HEK293 (cell line): ENCODE results near the gene BLMH.

Experiments used
- CTCF ChIP-seq: fragments of 450-650 bp; formaldehyde crosslinking; IDR thresholded peaks from 2 replicates; pipeline ENCODE4 v1.5.1; 2016; ENCODE audit warnings: missing biosample characterization, missing genetic modification characterization
- GLI2 ChIP-seq: fragments of 450-650 bp; formaldehyde crosslinking; IDR thresholded peaks from 2 replicates; pipeline ENCODE4; 2017; ENCODE audit warnings: missing biosample characterization, missing genetic modification characterization, low read depth, borderline replicate concordance
- HOXA7 ChIP-seq: sonication (generic); formaldehyde crosslinking; IDR thresholded peaks from 2 replicates; pipeline ENCODE4 v1.8.1; 2022; ENCODE audit warnings: missing genetic modification reagents, borderline replicate concordance
- KLF10 ChIP-seq: fragments of 450-650 bp; IDR thresholded peaks from 2 replicates; pipeline ENCODE4 v1.5.1; 2018; ENCODE audit warnings: missing biosample characterization, mild to moderate bottlenecking, missing genetic modification characterization
- ZBTB1 ChIP-seq: fragments of 450-650 bp; formaldehyde crosslinking; IDR thresholded peaks from 2 replicates; pipeline ENCODE4 v1.5.1; 2016; ENCODE audit warnings: missing biosample characterization, missing genetic modification characterization
- ZFHX2 ChIP-seq: fragments of 450-650 bp; formaldehyde crosslinking; conservative IDR thresholded peaks from 2 replicates; pipeline ENCODE4 v1.5.1; 2016; ENCODE audit warnings: missing biosample characterization, missing genetic modification characterization
- ZNF138 ChIP-seq: fragments of 450-650 bp; formaldehyde crosslinking; IDR thresholded peaks from 2 replicates; pipeline ENCODE4 v1.5.1; 2016; ENCODE audit warnings: missing biosample characterization, missing genetic modification characterization, borderline replicate concordance
- ZNF140 ChIP-seq: fragments of 450-650 bp; formaldehyde crosslinking; IDR thresholded peaks from 2 replicates; pipeline ENCODE4 v1.5.1; 2016; ENCODE audit warnings: missing biosample characterization, missing genetic modification characterization
- TF ChIP-seq, protein P1 (sequence below): fragments of 450-650 bp; formaldehyde crosslinking; IDR thresholded peaks from 2 replicates; pipeline ENCODE4 v1.5.1; 2016; ENCODE audit warnings: missing biosample characterization, missing genetic modification characterization
- TF ChIP-seq, protein P2 (sequence below): fragments of 450-650 bp; formaldehyde crosslinking; conservative IDR thresholded peaks from 2 replicates; pipeline ENCODE4 v1.5.1; 2016; ENCODE audit warnings: low read depth, missing biosample characterization, missing genetic modification characterization
- TF ChIP-seq, protein P3 (sequence below): fragments of 450-650 bp; formaldehyde crosslinking; conservative IDR thresholded peaks from 2 replicates; pipeline ENCODE4 v1.5.1; 2016; ENCODE audit warnings: low read depth, missing biosample characterization, missing genetic modification characterization

GRCh38 chr17:30271102-30271501 is 20.6 kb downstream of the BLMH start:
- TF ChIP-seq ZFHX2 (tag by site-specific recombination): no peak
- TF ChIP-seq, protein P1, sequence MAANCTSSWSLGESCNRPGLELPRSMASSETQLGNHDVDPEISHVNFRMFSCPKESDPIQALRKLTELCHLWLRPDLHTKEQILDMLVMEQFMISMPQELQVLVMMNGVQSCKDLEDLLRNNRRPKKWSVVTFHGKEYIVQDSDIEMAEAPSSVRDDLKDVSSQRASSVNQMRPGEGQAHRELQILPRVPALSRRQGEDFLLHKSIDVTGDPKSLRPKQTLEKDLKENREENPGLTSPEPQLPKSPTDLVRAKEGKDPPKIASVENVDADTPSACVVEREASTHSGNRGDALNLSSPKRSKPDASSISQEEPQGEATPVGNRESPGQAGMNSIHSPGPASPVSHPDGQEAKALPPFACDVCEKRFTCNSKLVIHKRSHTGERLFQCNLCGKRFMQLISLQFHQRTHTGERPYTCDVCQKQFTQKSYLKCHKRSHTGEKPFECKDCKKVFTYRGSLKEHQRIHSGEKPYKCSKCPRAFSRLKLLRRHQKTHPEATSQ (tag by site-specific recombination): no peak
- no peak for TF ChIP-seq KLF10 (tag by site-specific recombination)
- TF ChIP-seq CTCF: no peak
- TF ChIP-seq, protein P2, sequence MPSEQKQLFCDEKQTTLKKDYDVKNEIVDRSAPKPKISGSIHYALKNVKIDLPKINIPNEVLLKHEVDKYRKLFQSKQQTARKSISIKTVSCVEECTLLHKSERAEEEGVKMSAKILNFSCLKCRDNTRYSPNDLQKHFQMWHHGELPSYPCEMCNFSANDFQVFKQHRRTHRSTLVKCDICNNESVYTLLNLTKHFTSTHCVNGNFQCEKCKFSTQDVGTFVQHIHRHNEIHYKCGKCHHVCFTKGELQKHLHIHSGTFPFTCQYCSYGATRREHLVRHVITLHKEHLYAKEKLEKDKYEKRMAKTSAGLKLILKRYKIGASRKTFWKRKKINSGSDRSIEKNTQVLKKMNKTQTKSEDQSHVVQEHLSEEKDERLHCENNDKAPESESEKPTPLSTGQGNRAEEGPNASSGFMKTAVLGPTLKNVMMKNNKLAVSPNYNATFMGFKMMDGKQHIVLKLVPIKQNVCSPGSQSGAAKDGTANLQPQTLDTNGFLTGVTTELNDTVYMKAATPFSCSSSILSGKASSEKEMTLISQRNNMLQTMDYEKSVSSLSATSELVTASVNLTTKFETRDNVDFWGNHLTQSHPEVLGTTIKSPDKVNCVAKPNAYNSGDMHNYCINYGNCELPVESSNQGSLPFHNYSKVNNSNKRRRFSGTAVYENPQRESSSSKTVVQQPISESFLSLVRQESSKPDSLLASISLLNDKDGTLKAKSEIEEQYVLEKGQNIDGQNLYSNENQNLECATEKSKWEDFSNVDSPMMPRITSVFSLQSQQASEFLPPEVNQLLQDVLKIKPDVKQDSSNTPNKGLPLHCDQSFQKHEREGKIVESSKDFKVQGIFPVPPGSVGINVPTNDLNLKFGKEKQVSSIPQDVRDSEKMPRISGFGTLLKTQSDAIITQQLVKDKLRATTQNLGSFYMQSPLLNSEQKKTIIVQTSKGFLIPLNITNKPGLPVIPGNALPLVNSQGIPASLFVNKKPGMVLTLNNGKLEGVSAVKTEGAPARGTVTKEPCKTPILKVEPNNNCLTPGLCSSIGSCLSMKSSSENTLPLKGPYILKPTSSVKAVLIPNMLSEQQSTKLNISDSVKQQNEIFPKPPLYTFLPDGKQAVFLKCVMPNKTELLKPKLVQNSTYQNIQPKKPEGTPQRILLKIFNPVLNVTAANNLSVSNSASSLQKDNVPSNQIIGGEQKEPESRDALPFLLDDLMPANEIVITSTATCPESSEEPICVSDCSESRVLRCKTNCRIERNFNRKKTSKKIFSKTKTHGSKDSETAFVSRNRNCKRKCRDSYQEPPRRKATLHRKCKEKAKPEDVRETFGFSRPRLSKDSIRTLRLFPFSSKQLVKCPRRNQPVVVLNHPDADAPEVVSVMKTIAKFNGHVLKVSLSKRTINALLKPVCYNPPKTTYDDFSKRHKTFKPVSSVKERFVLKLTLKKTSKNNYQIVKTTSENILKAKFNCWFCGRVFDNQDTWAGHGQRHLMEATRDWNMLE (tag by site-specific recombination): no peak
- TF ChIP-seq, protein P3, sequence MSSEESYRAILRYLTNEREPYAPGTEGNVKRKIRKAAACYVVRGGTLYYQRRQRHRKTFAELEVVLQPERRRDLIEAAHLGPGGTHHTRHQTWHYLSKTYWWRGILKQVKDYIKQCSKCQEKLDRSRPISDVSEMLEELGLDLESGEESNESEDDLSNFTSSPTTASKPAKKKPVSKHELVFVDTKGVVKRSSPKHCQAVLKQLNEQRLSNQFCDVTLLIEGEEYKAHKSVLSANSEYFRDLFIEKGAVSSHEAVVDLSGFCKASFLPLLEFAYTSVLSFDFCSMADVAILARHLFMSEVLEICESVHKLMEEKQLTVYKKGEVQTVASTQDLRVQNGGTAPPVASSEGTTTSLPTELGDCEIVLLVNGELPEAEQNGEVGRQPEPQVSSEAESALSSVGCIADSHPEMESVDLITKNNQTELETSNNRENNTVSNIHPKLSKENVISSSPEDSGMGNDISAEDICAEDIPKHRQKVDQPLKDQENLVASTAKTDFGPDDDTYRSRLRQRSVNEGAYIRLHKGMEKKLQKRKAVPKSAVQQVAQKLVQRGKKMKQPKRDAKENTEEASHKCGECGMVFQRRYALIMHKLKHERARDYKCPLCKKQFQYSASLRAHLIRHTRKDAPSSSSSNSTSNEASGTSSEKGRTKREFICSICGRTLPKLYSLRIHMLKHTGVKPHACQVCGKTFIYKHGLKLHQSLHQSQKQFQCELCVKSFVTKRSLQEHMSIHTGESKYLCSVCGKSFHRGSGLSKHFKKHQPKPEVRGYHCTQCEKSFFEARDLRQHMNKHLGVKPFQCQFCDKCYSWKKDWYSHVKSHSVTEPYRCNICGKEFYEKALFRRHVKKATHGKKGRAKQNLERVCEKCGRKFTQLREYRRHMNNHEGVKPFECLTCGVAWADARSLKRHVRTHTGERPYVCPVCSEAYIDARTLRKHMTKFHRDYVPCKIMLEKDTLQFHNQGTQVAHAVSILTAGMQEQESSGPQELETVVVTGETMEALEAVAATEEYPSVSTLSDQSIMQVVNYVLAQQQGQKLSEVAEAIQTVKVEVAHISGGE (tag by site-specific recombination): no peak
- TF ChIP-seq ZNF140: no peak
- no peak for TF ChIP-seq HOXA7 (CRISPR knock-in tag)
- TF ChIP-seq ZBTB1 (tag by site-specific recombination): no peak
- TF ChIP-seq ZNF138 (tag by site-specific recombination): no peak
- no peak for TF ChIP-seq GLI2 (tag by site-specific recombination)
